ENCODE measurements around the gene CDC42EP4.

DNA sequence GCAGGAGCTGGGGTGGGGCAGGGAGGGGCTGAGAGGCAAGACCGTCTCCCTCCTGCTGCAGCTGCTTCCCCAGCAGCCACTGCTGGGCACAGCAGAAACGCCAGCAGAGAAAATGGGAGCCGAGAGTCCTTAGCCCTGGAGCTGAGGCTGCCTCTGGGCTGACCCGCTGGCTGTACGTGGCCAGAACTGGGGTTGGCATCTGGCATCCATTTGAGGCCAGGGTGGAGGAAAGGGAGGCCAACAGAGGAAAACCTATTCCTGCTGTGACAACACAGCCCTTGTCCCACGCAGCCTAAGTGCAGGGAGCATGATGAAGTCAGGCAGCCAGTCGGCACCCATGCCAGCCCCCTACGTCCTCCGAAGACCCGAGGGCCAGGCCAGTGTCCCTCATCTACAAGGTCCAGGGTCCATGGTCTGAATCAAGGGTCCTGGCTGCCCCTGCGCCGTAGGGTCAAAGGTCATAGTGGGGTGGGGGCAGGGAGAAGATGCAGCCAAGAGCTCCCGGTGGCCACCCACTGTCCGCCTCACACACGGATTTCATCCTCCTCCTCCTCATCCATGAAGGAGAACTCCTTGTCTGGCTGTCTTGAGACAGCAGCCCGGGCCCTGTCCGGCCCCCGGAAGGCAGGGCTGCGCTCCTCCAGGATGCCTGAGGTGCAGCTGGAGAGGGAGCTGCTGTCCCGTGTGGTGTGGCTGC, 26.7 kb downstream of the CDC42EP4 start:
- TF ChIP-seq POLR2A (IDR thresholded peaks at IDR 0.05) = no peak
- TF ChIP-seq, protein P1, sequence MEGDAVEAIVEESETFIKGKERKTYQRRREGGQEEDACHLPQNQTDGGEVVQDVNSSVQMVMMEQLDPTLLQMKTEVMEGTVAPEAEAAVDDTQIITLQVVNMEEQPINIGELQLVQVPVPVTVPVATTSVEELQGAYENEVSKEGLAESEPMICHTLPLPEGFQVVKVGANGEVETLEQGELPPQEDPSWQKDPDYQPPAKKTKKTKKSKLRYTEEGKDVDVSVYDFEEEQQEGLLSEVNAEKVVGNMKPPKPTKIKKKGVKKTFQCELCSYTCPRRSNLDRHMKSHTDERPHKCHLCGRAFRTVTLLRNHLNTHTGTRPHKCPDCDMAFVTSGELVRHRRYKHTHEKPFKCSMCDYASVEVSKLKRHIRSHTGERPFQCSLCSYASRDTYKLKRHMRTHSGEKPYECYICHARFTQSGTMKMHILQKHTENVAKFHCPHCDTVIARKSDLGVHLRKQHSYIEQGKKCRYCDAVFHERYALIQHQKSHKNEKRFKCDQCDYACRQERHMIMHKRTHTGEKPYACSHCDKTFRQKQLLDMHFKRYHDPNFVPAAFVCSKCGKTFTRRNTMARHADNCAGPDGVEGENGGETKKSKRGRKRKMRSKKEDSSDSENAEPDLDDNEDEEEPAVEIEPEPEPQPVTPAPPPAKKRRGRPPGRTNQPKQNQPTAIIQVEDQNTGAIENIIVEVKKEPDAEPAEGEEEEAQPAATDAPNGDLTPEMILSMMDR (IDR thresholded peaks at IDR 0.05) = no peak
